HCT116 (cell line): ENCODE measurements around the gene SHC1. TPM values are rescaled to one million over a fixed set of nuclear protein-coding genes. Genes with fewer than 3 reads are reported as not detected.
A peak's percentile ranks its signal among the peaks of the same experiment; 100 is the strongest.

Experiments
- ATAC-seq: fragments of 200-7000 bp; cut with Tn5 transposase; 2 replicates; pipeline ENCODE4 v1.9.1; 2020; ENCODE audit warnings: mild to moderate bottlenecking, moderate library complexity
- BruUV-seq: library from RNA; stranded (reverse); fragments of 400-500 nt; replicated peaks from 2 replicates; lab custom pipeline; 2021; lab: Mats Ljungman, UMichigan
- CTCF ChIA-PET: fragments of 300-600 bp; sonication (Branson Sonifier 250); formaldehyde crosslinking; loops from one replicate; lab custom pipeline; 2021; ENCODE audit warnings: antibody characterized with exemption; lab: Charles Lee
- POLR2A ChIA-PET: fragments of 300-600, 350-600 bp; sonication (Branson Sonifier 250); formaldehyde crosslinking; loops from one replicate; lab custom pipeline; 2021; ENCODE audit warnings: antibody characterized with exemption; lab: Charles Lee
- RAD21 ChIA-PET, 2 experiments: fragments of 300-600 bp; sonication (Branson Sonifier 250); formaldehyde crosslinking; loops; one replicate each; lab custom pipeline; 2023; ENCODE audit warnings: low total read pairs in 2 of 2; ENCODE audit not compliant: uncharacterized antibody in 2 of 2, unreplicated experiment in 2 of 2, low non-redundant PET in 1 of 2; lab: Charles Lee
- DNase-seq: peaks from one replicate; pipeline ENCODE4 v3.0.0-alpha.2; 2010; ENCODE audit warnings: low read depth, low spot score
- H2AFZ ChIP-seq: fragments of 200-600 bp; shearing (Covaris generic), sonication (generic); 2 replicates; pipeline ENCODE4 v1.6.1; 2017; ENCODE audit warnings: low read depth, mixed run types, mixed read lengths, antibody characterized with exemption, low read length; ENCODE audit not compliant: poor library complexity, severe bottlenecking
- H3K27ac ChIP-seq: 2 replicates; pipeline ENCODE4 v1.5.1; 2012; ENCODE audit warnings: low read depth, low read length
- H3K27me3 ChIP-seq: fragments of 200-600 bp; sonication (generic); 2 replicates; pipeline ENCODE4 v1.6.1; 2016; ENCODE audit warnings: mixed run types, low read length, mixed read lengths; ENCODE audit not compliant: insufficient read depth
- H3K36me3 ChIP-seq, 2 experiments: fragments of 200-500 bp in 1 of 2; fragments of 200-600 bp in 1 of 2; sonication (Bioruptor generic) in 1 of 2; sonication (generic) in 1 of 2; 2 replicates each; pipeline versions ENCODE4 v1.5.1 to v1.6.1; 2014 to 2016; ENCODE audit warnings: low read length in 2 of 2, inconsistent platforms in 1 of 2, mixed read lengths in 1 of 2, mixed run types in 1 of 2; ENCODE audit not compliant: insufficient read depth in 2 of 2, control insufficient read depth in 1 of 2
- H3K4me1 ChIP-seq, 2 experiments: fragments of 200-600 bp in 1 of 2; sonication (generic) in 1 of 2; 2 replicates each; pipeline versions ENCODE4 v1.5.1 to v1.6.1; 2012 to 2017; ENCODE audit warnings: low read length in 2 of 2, inconsistent platforms in 1 of 2, mild to moderate bottlenecking in 1 of 2, mixed read lengths in 1 of 2, mixed run types in 1 of 2, moderate library complexity in 1 of 2; ENCODE audit not compliant: insufficient read depth in 2 of 2, control insufficient read depth in 1 of 2
- H3K4me2 ChIP-seq: fragments of 200-600 bp; sonication (generic); 2 replicates; pipeline ENCODE4 v1.6.1; 2017; ENCODE audit warnings: mixed run types, low read length, mixed read lengths
- H3K4me3 ChIP-seq, 2 experiments: fragments of 200-600 bp in 1 of 2; sonication (generic) in 1 of 2; replicated peaks in 1 of 2; 2 replicates each; pipeline ENCODE4 v1.5.1; 2011 to 2016; ENCODE audit warnings: low read length in 2 of 2, control low read depth in 1 of 2, low read depth in 1 of 2, mild to moderate bottlenecking in 1 of 2, mixed read lengths in 1 of 2, mixed run types in 1 of 2
- H3K79me2 ChIP-seq: fragments of 200-600 bp; sonication (generic); 2 replicates; pipeline ENCODE4 v1.6.1; 2017; ENCODE audit warnings: mild to moderate bottlenecking, mixed run types, low read length, moderate library complexity, mixed read lengths; ENCODE audit not compliant: insufficient read depth
- H3K9ac ChIP-seq: fragments of 200-600 bp; sonication (generic); 2 replicates; pipeline ENCODE4 v1.6.1; 2016; ENCODE audit warnings: low read length, mixed read lengths
- H3K9me2 ChIP-seq: fragments of 200-600 bp; sonication (generic), shearing (Covaris generic); 2 replicates; pipeline ENCODE4 v1.6.1; 2017; ENCODE audit warnings: mixed run types, mild to moderate bottlenecking, moderate library complexity; ENCODE audit not compliant: insufficient read depth
- H3K9me3 ChIP-seq, 2 experiments: fragments of 200-500 bp in 1 of 2; fragments of 200-600 bp in 1 of 2; sonication (Bioruptor generic) in 1 of 2; sonication (generic) in 1 of 2; 2 replicates each; pipeline ENCODE4 v1.6.1; 2014 to 2017; ENCODE audit warnings: low read length in 2 of 2, mixed read lengths in 2 of 2, inconsistent platforms in 1 of 2, low read depth in 1 of 2, mild to moderate bottlenecking in 1 of 2, mixed run types in 1 of 2, moderate library complexity in 1 of 2; ENCODE audit not compliant: control insufficient read depth in 1 of 2, insufficient read depth in 1 of 2
- H4K20me1 ChIP-seq: fragments of 200-600 bp; sonication (generic), shearing (Covaris generic); 2 replicates; pipeline ENCODE4 v1.6.1; 2017; ENCODE audit warnings: mixed run types, mild to moderate bottlenecking, moderate library complexity; ENCODE audit not compliant: insufficient read depth
- ELF1 ChIP-seq: IDR thresholded peaks from 2 replicates; pipeline ENCODE4 v1.6.1; 2012; ENCODE audit warnings: low read depth, borderline replicate concordance
- EZH2 ChIP-seq: fragments of 200-600 bp; sonication (generic); IDR thresholded peaks from 2 replicates; pipeline ENCODE4 v1.6.1; 2017; ENCODE audit warnings: antibody characterized with exemption, mixed run types
- EZH2phosphoT487 ChIP-seq: fragments of 200-600 bp; IDR thresholded peaks from 2 replicates; pipeline ENCODE4 v1.6.1; 2018; ENCODE audit warnings: antibody characterized with exemption, borderline replicate concordance
- FOSL1 ChIP-seq: IDR thresholded peaks from 2 replicates; pipeline ENCODE4 v1.6.1; 2012; ENCODE audit warnings: low read depth
- JUND ChIP-seq: IDR thresholded peaks from 2 replicates; pipeline ENCODE4 v1.6.1; 2012
- MAX ChIP-seq: IDR thresholded peaks from 2 replicates; pipeline ENCODE4 v1.6.1; 2012
- RAD21 ChIP-seq: IDR thresholded peaks from 2 replicates; pipeline ENCODE4 v1.6.1; 2012; ENCODE audit warnings: low read depth, mild to moderate bottlenecking
- REST ChIP-seq: IDR thresholded peaks from 2 replicates; pipeline ENCODE4 v1.6.1; 2012; ENCODE audit warnings: low read depth
- SP1 ChIP-seq: IDR thresholded peaks from 2 replicates; pipeline ENCODE4 v1.6.1; 2012; ENCODE audit warnings: low read depth
- ZBTB33 ChIP-seq: IDR thresholded peaks from 2 replicates; pipeline ENCODE4 v1.6.1; 2011; ENCODE audit warnings: mild to moderate bottlenecking, low read length, moderate library complexity; ENCODE audit not compliant: insufficient replicate concordance; ENCODE audit errors: extremely low read depth
- ZFX ChIP-seq: fragments of 450-650 bp; IDR thresholded peaks from 2 replicates; pipeline ENCODE4 v1.6.1; 2017
- intact Hi-C: fragments of 100-400 bp; cut with micrococcal nuclease; formaldehyde crosslinking; loops from 2 replicates; pipeline ENCODE4 v1.10.0; 2022
- total RNA-seq: library from RNA; stranded (reverse); gene quantifications from one replicate; pipeline ENCODE4 v1.2.1, GENCODE V29; 2021; ENCODE audit not compliant: unreplicated experiment

Gene SHC1
- total RNA-seq, 1 experiment from 2014 or later, result 148 TPM

- DNase-seq (no peak), ATAC-seq (no peak)
- H3K4me1 ChIP-seq, result peaks cover 27 to 57% of the 10 kb centered on the region in 2 experiments
- no peaks in the 10 kb centered on the region for H3K27me3 ChIP-seq
- TF ChIP-seq ZBTB33, result no peak
- TF ChIP-seq SP1, result no peak
- no peak for TF ChIP-seq RAD21
- H3K9me3 ChIP-seq, result no peaks in the 10 kb centered on the region
- H2AFZ ChIP-seq, result no peak overlapping the region
- no peak overlapping the region for H3K4me3 ChIP-seq
- no peak overlapping the region for H3K4me2 ChIP-seq
- intact Hi-C loops, result no loop called here
- no peak overlapping the region for H3K27ac ChIP-seq
- ChIA-PET RAD21 (interaction anchor here in 1 of 2 experiments (0.6 kb wide), 1 partner anchor 343 kb away, joined by 3 read pairs; no protein-coding TSS in a partner anchor), POLR2A (no interaction called here), CTCF (no interaction called here)
- peaks cover 8 to 21% of the 10 kb centered on the region in 2 experiments; a peak in 2 of 4 replicates for H3K36me3 ChIP-seq
- peaks cover 17% of the 10 kb centered on the region for H3K79me2 ChIP-seq
- no peaks in the 10 kb centered on the region for H3K9me2 ChIP-seq
- no peak overlapping the region for H3K9ac ChIP-seq
- BruUV-seq, result no TSS peak
- H4K20me1 ChIP-seq, result no peaks in the 10 kb centered on the region
These were observed 11.7 kb downstream of the SHC1 start for GRCh38 chr1:154958681-154959425.

- Histone ChIP-seq H3K4me2 (no peak overlapping the region), H3K9me2 (no peaks in the 10 kb centered on the region), H4K20me1 (no peaks in the 10 kb centered on the region), H3K36me3 (peaks cover 4 to 15% of the 10 kb centered on the region in 2 experiments; a peak in 2 of 4 replicates), H3K9ac (no peak overlapping the region), H3K4me1 (peaks cover 25 to 51% of the 10 kb centered on the region in 2 experiments), H3K27me3 (no peaks in the 10 kb centered on the region), H3K4me3 (no peak overlapping the region), H3K9me3 (no peaks in the 10 kb centered on the region), H2AFZ (no peak overlapping the region), H3K79me2 (peaks cover 14% of the 10 kb centered on the region), H3K27ac (no peak overlapping the region)
- ChIA-PET RAD21 (interaction anchor here in 1 of 2 experiments (0.6 kb wide), 1 partner anchor 344 kb away, joined by 3 read pairs; no protein-coding TSS in a partner anchor), POLR2A (no interaction called here), CTCF (no interaction called here)
- TSS peak; percentile 1 for BruUV-seq
- intact Hi-C loops, result no loop called here
- no peak for DNase-seq
- ATAC-seq, result no peak
- TF ChIP-seq FOSL1 (no peak), MAX (no peak), ZBTB33 (no peak), EZH2phosphoT487 (no peak), RAD21 (no peak), ZFX (no peak), EZH2 (no peak), ELF1 (no peak), REST (no peak), JUND (no peak)
These were observed 12.5 kb downstream of the SHC1 start for GRCh38 chr1:154958036-154958435.
